ENCODE measurements around the gene REEP1.
"Not testable (repeated sequence)": the region's sequence is repeated elsewhere in the genome, so short reads cannot be mapped to it uniquely, and the experiment has no call there.

DNA sequence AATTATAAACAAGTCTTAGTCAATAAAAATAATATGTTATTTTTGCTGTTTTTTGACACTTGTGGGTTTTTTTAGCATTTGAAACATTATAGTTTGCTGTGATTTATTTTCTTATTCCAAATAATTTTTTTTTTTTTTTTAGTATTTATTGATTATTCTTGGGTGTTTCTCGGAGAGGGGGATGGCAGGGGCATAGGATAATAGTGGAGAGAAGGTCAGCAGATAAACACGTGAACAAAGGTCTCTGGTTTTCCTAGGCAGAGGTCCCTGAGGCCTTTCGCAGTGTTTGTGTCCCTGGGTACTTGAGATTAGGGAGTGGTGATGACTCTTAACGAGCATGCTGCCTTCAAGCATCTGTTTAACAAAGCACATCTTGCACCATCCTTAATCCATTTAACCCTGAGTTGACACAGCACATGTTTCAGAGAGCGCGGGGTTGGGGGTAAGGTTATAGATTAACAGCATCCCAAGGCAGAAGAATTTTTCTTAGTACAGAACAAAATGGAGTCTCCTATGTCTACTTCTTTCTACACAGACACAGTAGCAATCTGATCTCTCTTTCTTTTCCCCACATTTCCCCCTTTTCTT, 8.5 kb upstream of the REEP1 start:
- TF ChIP-seq, protein P1, sequence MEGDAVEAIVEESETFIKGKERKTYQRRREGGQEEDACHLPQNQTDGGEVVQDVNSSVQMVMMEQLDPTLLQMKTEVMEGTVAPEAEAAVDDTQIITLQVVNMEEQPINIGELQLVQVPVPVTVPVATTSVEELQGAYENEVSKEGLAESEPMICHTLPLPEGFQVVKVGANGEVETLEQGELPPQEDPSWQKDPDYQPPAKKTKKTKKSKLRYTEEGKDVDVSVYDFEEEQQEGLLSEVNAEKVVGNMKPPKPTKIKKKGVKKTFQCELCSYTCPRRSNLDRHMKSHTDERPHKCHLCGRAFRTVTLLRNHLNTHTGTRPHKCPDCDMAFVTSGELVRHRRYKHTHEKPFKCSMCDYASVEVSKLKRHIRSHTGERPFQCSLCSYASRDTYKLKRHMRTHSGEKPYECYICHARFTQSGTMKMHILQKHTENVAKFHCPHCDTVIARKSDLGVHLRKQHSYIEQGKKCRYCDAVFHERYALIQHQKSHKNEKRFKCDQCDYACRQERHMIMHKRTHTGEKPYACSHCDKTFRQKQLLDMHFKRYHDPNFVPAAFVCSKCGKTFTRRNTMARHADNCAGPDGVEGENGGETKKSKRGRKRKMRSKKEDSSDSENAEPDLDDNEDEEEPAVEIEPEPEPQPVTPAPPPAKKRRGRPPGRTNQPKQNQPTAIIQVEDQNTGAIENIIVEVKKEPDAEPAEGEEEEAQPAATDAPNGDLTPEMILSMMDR (IDR thresholded peaks at IDR 0.05) = not testable (repeated sequence)
- not testable (repeated sequence) for TF ChIP-seq POLR2A (IDR thresholded peaks at IDR 0.05)
